ENCODE data around the gene CEP95.
"Not testable (repeated sequence)": the region's sequence is repeated elsewhere in the genome, so short reads cannot be mapped to it uniquely, and the experiment has no call there.

The CEP95 gene, protein sequence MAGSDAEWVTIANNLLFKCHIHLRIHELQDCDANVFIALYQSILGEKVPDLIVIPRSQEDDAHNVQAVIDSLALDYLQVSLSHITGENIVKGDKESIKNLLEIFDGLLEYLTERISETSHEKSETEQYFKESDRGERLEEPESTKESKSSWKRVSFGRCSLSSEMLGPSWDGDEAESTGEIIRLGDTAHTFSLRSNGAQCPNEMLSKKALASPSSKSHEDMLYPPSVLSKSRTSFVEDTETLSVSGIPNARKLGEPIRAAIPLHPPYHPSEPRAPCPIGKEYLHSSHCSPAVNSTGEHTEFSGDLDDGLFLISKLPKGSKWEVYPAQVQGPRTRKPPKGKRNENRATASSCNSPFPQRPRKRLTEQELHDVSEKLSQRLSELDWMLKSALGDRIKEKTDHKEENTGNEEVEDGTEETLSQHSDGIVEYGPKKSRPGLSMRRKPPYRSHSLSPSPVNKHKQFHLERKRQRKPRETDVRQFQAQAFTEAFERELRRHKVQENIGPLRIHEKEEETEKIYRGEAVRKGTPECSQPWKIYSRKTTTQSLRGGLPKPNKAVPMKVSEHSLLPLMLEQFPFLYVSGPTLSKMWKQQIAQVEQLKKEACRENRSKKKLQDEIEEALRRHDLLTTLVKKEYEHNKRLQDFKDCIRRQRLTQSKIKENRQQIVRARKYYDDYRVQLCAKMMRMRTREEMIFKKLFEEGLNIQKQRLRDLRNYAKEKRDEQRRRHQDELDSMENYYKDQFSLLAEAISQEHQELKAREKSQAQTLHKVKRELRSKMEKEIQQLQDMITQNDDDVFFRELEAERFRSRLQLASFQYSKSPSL

GRCh38 chr17:64506576-64507412, at the start of gene CEP95:
CEP95 (plus strand) TSS chr17:64506977; CDS start chr17:64507098, 121 bp downstream.
- peak; percentile 97 to 99 for DNase-seq

DNA sequence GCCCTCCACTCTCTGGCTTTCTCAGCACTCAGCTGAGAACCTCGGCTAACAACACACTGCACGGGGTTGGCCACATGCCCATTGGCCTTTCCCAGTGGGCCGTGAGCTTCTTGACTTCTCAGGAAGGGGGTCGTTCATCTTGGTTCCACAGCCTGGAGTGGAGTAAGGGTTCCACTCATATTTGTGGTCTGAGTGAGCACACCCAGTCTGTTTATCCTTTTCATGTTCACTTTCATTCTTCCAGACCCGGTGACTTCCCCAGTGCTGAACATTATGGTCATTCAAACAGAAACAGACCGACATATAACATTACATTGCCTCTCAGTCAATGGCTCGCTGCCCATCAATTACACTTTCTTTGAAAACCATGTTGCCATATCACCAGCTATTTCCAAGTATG, 49.6 kb upstream of the CEP95 start:
- no peak for DNase-seq

DNA sequence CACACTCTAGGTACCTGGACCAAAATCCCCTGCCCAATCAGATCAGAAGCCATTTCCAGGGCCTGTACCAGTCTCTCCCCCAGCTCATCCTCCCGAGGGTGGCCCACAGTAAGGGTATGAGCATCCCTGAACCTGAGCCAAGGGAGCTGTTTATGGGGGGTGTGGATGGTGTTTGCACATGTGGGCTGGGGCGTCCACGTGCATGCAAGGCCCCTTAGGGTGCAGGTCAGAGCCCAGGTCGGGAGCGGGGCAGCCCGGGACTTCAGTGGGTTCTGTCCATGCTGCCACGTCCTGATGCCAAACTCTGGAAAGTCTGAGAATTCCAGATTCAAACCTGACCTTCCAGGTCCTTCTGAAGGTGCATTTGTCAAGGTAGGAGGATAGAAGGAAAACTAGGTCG, 48.0 kb upstream of the CEP95 start:
- no peak for DNase-seq

DNA sequence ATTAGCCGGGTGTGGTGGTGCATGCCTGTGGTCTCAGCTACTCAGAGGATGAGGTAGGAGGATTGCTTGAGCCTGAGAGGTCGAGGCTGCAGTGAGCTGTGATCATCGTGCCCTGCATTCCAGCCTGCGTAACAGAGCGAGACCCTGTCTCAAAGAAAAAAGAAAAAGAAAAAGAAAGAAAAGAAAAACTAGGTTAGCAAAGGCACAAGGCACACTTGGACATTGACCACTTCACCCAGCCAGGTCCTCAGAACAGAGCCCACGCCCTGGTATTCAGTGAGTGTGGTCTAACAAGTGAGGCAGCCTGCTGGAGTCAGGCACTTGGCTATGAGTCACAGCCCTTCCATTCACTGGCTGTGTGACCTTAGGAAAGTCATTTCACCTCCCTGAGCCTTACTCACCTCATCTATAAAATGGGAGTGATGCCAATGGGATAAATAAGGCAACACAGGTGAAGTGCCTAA, 47.5 kb upstream of the CEP95 start:
- DNase-seq, result no peak

DNA sequence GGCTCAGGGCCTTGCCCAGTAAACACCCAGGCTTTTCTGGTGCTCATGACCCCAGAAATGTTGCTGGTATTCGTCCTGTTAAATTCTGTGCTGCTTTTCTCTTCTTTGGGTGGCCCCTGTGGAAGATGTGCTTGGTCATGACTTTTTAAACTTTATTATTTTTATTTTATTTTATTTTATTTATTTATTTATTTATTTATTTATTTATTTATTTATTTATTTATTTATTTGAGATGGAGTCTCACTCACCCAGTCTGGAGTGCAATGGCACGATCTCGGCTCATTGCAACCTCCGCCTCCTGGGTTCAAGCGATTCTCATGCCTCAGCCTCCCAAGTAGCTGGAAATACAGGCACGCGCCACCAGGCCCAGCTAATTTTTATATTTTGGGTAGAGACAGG, 47.0 kb upstream of the CEP95 start:
- DNase-seq, result not testable (repeated sequence)

DNA sequence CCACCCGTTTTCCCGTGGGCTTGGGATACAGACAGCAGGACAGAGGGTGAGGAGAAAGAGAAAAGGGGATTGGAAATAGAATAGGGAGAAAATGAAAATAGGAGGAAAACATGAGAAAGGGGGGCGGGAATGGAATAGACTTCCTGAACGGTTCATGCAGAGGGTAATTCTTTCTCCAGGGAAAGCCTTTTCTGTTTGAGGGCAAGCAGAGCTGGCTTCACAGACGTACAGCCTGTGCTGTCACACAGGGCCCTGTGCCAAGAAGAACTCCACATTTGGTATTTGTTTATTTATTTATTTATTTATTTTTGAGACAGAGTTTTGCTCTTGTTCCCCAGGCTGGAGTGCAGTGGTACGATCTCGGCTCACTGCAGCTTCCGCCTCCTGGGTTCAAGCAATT, 45.8 kb upstream of the CEP95 start:
- DNase-seq, result no peak

DNA sequence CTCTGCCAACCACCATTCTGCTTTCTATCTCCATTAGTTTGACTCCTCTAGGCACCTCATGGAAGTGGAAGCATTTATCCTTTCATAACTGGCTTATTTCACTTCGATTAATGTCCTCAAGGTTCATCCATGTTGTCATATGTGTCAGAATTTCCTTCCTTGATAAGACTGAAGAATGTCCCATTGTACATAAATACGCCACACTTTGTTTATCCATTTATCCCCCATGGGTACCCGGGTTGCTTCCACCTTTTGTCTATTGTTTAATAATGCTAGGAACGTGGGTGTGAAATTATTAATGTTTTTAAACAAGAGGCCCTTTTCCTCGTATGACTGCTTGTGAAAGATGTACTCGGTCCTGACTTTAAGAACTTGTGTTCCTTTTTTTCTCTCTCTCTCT, 45.0 kb upstream of the CEP95 start:
- no peak for DNase-seq

GRCh38 chr17:64466019-64466735, 40.6 kb upstream of the CEP95 start:
- peak; percentile 10 to 37 for DNase-seq

DNA sequence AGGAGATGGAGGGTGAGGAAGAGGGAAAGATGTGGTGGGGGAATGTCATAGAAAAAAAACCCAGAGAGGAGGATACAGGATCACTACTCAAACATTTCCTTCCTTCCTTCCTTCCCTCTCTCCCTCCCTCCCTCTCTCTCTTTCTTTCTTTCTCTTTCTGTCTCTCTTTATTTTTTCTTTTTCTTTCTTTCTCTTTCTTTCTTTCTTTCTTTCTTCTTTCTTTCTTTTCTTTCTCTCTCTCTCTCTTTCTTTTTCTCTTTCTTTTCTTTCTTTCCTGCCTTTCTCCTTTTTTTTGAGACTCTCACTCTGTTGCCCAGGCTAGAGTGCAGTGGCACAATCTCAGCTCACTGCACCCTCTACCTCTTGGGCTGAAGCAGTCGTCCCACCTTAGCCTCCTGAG, 39.9 kb upstream of the CEP95 start:
- DNase-seq, result not testable (repeated sequence)

DNA sequence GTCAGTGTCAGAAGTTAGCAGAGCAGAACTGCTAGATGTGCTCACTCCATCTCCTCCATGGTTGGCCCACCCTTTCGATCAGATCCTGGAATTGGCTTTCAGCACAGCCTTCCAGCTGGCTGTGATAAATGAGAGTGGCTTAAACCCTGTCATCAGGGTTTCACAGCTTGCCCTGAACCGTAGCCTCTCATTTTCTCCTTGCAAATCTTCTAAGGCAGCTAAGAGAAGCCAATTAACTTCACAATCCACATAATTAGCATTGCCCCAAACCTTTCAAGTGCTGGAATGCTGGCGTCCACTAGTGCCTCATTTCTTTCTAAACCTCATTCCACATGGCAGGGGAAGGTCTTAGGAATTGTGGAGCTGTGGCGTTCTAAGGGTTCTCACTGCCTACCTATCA, 36.2 kb upstream of the CEP95 start:
- DNase-seq, result no peak

DNA sequence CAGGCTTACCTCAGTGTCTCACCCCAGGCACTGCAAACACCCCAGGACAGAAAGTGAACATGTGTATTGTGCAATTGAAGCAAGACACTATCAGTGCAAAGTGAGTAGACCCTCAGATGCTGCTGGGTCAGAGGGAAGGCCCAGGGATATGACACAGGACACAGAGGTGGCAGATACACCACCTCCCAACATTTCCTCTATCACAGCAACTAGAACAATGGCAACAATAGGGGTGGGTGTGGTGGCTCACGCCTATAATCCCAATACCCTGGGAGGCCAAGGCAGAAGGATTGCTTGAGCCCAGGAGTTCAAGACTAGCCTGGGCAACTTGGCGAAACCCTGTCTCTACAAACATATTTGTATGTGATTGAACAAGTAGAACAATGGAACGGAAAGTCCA, 35.3 kb upstream of the CEP95 start:
- no peak for DNase-seq

GRCh38 chr17:64472564-64472963, 34.2 kb upstream of the CEP95 start:
- no peak for DNase-seq

DNA sequence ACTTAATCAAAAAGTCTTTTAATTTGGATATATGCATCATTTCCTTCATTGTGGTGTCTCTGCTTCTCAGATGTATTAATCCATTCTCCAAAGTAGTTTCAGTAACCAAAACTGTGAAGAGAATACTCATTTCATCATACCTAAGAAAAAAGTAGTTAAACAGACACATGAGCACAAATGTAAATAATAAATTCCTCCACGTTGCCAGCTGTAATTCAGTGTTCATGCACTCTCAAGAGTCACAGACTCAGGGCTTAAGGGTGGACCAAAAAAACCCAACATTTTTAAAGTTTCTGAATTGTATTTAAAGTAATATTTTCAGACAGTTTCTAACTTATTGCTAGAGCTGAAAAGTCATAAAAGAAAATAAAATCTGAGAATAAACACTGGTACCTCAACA, 28.9 kb upstream of the CEP95 start:
- no peak for DNase-seq

- DNase-seq, result no peak
These were observed 25.8 kb upstream of the CEP95 start for GRCh38 chr17:64480951-64481350.

DNA sequence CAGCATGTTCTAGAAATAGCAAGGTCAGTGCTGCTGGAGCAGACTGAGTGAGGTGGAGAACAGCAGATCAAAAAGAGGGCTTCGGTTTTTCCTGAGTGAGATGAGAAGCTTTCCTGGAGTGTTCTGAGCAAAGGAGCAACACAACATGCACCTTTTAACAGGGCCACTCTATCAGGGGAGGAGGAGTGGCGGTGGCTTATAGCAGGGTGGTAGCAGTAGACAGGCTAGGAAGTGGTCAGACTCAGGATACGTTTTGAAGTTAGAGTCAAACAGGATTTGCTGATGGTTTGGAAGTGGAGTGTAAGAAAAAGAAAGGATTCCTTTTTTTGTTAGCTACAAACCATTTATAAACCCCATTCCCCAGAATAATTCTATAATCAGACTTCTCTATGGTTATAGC, 22.4 kb upstream of the CEP95 start:
- no peak for DNase-seq

- DNase-seq, result no peak
These were observed 18.5 kb upstream of the CEP95 start for GRCh38 chr17:64488301-64488700.

DNA sequence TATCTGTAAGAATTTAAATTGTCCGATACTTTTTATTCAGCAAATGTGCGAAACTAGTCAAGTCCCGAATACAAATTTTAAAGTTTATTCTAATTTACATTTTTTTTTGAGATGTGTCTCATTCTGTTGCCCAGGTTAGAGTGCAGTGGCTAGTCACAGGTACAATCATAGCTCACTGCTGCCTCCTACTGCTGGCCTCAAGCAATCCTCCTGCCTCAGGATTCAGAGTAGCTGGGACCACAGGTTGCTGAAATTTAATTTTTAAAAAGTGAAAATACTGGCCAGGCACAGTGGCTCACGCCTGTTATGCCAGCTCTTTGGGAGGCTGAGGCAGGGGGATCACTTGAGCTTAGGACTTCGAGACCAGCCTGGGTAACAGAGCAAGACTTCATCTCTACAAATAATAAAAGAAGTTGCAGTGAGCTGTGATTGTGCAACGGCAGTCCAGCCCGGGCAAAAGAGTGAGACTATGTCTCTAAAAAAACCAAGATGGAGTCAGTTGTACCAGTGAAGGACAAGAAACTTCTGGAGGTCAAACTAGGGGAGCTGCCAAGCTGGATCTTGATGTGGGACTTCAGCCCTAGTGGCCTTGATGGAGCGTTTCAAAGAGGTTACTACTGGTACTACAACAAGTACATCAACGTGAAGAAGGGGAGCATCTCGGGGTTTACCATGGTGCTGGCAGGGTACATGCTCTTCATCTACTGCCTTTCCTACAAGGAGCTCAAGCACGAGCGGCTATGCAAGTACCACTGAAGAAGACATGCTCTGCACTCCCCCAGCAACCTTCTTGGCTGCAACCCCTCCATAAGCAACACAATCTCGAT, 15.5 kb upstream of the CEP95 start:
- no peak for DNase-seq

GRCh38 chr17:64491994-64492393, 14.8 kb upstream of the CEP95 start:
- DNase-seq, result no peak

DNA sequence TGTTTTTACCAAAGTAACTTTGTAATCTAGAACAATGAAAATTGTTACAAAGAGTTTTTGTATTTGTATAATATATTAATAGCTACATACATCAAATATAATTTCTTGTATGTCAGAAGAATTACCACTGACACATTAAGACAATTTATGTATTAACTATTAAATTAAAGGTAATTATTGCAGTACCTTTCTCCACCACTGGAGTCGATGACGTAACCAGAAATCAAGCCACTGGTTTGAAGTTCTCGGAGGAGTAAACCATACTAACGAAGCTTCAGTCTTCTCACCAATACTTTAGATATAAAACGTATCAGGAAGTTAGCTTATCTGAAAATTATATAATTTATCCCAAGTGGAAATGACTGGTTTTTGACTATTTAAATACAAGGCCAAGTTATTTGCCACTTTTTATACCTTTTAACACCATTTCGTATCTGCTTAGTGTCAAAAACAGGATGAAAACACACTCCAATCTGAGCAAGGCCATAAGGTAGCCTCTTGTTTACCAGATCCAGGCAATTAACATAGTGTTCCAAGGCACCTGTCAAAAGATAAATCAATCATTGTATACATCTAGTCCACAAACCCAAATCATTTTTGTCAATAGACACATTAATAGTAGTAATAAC, 14.2 kb upstream of the CEP95 start:
- DNase-seq, result no peak

DNA sequence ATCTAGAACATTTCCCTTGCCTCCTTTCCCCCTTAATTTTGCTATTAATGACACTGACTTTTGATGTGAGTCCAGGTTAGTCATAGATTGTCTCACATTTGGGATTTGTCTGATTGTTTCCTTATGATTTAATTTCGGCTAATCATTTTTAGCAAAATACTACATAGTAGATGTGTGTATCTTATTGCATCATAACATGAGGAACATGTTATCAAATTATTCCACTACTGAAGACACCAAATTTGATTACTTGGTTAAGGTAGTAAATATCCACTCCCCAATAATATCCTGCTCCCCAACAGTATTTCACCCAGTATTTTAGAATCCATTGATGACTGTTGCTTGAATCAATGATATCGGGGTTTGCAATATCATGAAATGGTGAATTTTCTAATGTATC, 12.7 kb upstream of the CEP95 start:
- DNase-seq, result no peak

DNA sequence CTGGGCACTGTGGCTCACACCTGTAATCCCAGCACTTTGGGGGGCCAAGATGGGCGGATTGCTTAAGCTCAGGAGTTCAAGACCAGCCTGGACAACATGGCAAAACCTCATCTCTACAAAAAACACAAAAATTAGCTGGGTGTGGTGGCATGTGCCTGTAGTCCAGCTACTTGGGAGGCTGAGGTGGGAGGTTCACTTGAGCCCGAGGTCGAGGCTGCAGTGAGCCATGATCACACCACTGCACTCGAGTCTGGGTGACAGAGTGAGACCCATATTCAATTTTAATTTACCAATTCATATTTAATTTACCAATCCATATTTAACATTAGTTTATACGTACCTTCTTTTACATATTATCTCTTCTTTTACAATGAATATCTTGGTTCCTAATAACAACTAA, 11.5 kb upstream of the CEP95 start:
- DNase-seq, result not testable (repeated sequence)
